Activated effector memory CD4-positive, alpha-beta T cell treated with Interleukin-2 at 50 U/mL for 16 hours (primary cell): ENCODE results near the gene MORN1.
A peak's percentile ranks its signal among the peaks of the same experiment; 100 is the strongest.

Source experiments
- DNase-seq: peaks from one replicate; pipeline ENCODE4 v3.0.0-alpha.2; 2020

The MORN1 gene

GRCh38 chr1:2384941-2385481 lies 6.3 kb downstream of the MORN1 start:
- no peak for DNase-seq

GRCh38 chr1:2384130-2384860 lies 7.1 kb downstream of the MORN1 start:
- DNase-seq, result no peak

GRCh38 chr1:2383576-2383975 lies 7.8 kb downstream of the MORN1 start:
- no peak for DNase-seq

GRCh38 chr1:2382621-2383361 lies 8.6 kb downstream of the MORN1 start:
- no peak for DNase-seq

- peak; percentile 61 for DNase-seq
Measured at GRCh38 chr1:2381741-2382620, 9.4 kb downstream of the MORN1 start.

- DNase-seq, result no peak
Measured at GRCh38 chr1:2380816-2381591, 10.3 kb downstream of the MORN1 start.

- DNase-seq, result no peak
Measured at GRCh38 chr1:2379733-2380404, 11.5 kb downstream of the MORN1 start.

GRCh38 chr1:2378956-2379732 lies 12.2 kb downstream of the MORN1 start:
- DNase-seq, result no peak

GRCh38 chr1:2378441-2378851 lies 12.9 kb downstream of the MORN1 start:
- no peak for DNase-seq

- DNase-seq, result no peak
Measured at GRCh38 chr1:2377751-2378440, 13.5 kb downstream of the MORN1 start.

- DNase-seq, result no peak
Measured at GRCh38 chr1:2376931-2377672, 14.3 kb downstream of the MORN1 start.

- DNase-seq, result no peak
Measured at GRCh38 chr1:2376261-2376741, 15.1 kb downstream of the MORN1 start.

- no peak for DNase-seq
Measured at GRCh38 chr1:2375923-2376260, 15.5 kb downstream of the MORN1 start.

- no peak for DNase-seq
Measured at GRCh38 chr1:2375246-2375922, 16.0 kb downstream of the MORN1 start.

- no peak for DNase-seq
Measured at GRCh38 chr1:2374252-2375155, 16.9 kb downstream of the MORN1 start.

GRCh38 chr1:2373551-2374251 lies 17.7 kb downstream of the MORN1 start:
- DNase-seq, result no peak
